Neural cell (in vitro differentiated cells): ENCODE measurements around the gene FNDC3B. TPM values are rescaled to one million over a fixed set of nuclear protein-coding genes. Genes with fewer than 3 reads are reported as not detected.
A peak's percentile ranks its signal among the peaks of the same experiment; 100 is the strongest.

ENCODE experiments used
- H2AFZ ChIP-seq: fragments of 200-600, 300-800 bp; sonication (generic), shearing (Covaris generic); 2 replicates; pipeline ENCODE4 v1.6.0; 2014; ENCODE audit warnings: low read depth, mild to moderate bottlenecking, antibody characterized with exemption, low read length, moderate library complexity
- H3F3A ChIP-seq: fragments of 200-600 bp; shearing (Covaris generic); 2 replicates; pipeline ENCODE4 v1.6.1; 2016; ENCODE audit warnings: mild to moderate bottlenecking, moderate library complexity, mixed read lengths, antibody characterized with exemption, low read length; ENCODE audit not compliant: insufficient read depth, poor library complexity, severe bottlenecking
- H3K27ac ChIP-seq: fragments of 200-600, 300-800 bp; sonication (generic), shearing (Covaris generic); 2 replicates; pipeline ENCODE4 v1.5.1; 2014; ENCODE audit warnings: mild to moderate bottlenecking, low read length, moderate library complexity
- H3K27me3 ChIP-seq: fragments of 300-800, 200-600 bp; sonication (generic), shearing (Covaris generic); 2 replicates; pipeline ENCODE4 v1.6.0; 2014; ENCODE audit warnings: mild to moderate bottlenecking, low read depth, low read length, moderate library complexity; ENCODE audit not compliant: insufficient read depth
- H3K36me3 ChIP-seq: fragments of 300-800, 200-600 bp; sonication (generic), shearing (Covaris generic); 2 replicates; pipeline ENCODE4 v1.5.1; 2014; ENCODE audit warnings: mild to moderate bottlenecking, antibody characterized with exemption, low read length, moderate library complexity; ENCODE audit not compliant: insufficient read depth
- H3K4me2 ChIP-seq: fragments of 300-800, 200-600 bp; sonication (generic), shearing (Covaris generic); 2 replicates; pipeline ENCODE4 v1.6.0; 2014; ENCODE audit warnings: mild to moderate bottlenecking, low read length
- H3K4me3 ChIP-seq: fragments of 300-800, 200-600 bp; sonication (generic), shearing (Covaris generic); 2 replicates; pipeline ENCODE4 v1.5.1; 2014; ENCODE audit warnings: mild to moderate bottlenecking, low read length, moderate library complexity
- H3K79me2 ChIP-seq: fragments of 200-600 bp; shearing (Covaris generic); replicated peaks from 2 replicates; pipeline ENCODE4 v1.6.0; 2014; ENCODE audit warnings: mild to moderate bottlenecking, low read length, moderate library complexity; ENCODE audit not compliant: insufficient read depth
- H3K9ac ChIP-seq: fragments of 300-800, 200-600 bp; sonication (generic), shearing (Covaris generic); 2 replicates; pipeline ENCODE4 v1.6.1; 2016; ENCODE audit warnings: mild to moderate bottlenecking, low read length, mixed read lengths
- H3K9me2 ChIP-seq: fragments of 200-600 bp; shearing (Covaris generic); 2 replicates; pipeline ENCODE4 v1.6.1; 2016; ENCODE audit warnings: mild to moderate bottlenecking, low read length, mixed read lengths; ENCODE audit not compliant: insufficient read depth
- H3K9me3 ChIP-seq: fragments of 200-600, 300-800 bp; sonication (generic), shearing (Covaris generic); 2 replicates; pipeline ENCODE4 v1.6.1; 2016; ENCODE audit warnings: mild to moderate bottlenecking, mixed run types, low read length, moderate library complexity, mixed read lengths
- H4K20me1 ChIP-seq: fragments of 200-600 bp; shearing (Covaris generic); 2 replicates; pipeline ENCODE4 v1.6.1; 2016; ENCODE audit warnings: mild to moderate bottlenecking, mixed run types; ENCODE audit not compliant: insufficient read depth
- CTCF ChIP-seq: fragments of 450-650 bp; IDR thresholded peaks from 2 replicates; pipeline ENCODE4 v1.5.1; 2014; ENCODE audit warnings: antibody characterized with exemption, mild to moderate bottlenecking, moderate library complexity; ENCODE audit not compliant: poor library complexity, severe bottlenecking
- EP300 ChIP-seq: fragments of 450-650 bp; conservative IDR thresholded peaks from 2 replicates; pipeline ENCODE4 v1.6.1; 2014; ENCODE audit warnings: antibody characterized with exemption, mild to moderate bottlenecking, moderate library complexity; ENCODE audit not compliant: poor library complexity, severe bottlenecking
- EZH2 ChIP-seq: fragments of 200-600, 300-800 bp; shearing (Covaris generic), sonication (generic); IDR thresholded peaks from 2 replicates; pipeline ENCODE4 v1.6.1; 2014; ENCODE audit warnings: antibody characterized with exemption, low read length, borderline replicate concordance, mild to moderate bottlenecking; ENCODE audit not compliant: insufficient read depth, poor library complexity, severe bottlenecking
- MXI1 ChIP-seq: fragments of 450-650 bp; conservative IDR thresholded peaks from 2 replicates; pipeline ENCODE4 v1.6.1; 2014; ENCODE audit warnings: antibody characterized with exemption, mild to moderate bottlenecking; ENCODE audit not compliant: poor library complexity, severe bottlenecking
- POLR2AphosphoS5 ChIP-seq: IDR thresholded peaks from 2 replicates; pipeline ENCODE4 v1.6.1; 2012
- RAD21 ChIP-seq: fragments of 450-650 bp; conservative IDR thresholded peaks from 2 replicates; pipeline ENCODE4 v1.6.1; 2014; ENCODE audit warnings: antibody characterized with exemption, mild to moderate bottlenecking, moderate library complexity
- REST ChIP-seq: IDR thresholded peaks from 2 replicates; pipeline ENCODE4 v1.6.1; 2012; ENCODE audit warnings: borderline replicate concordance
- SMC3 ChIP-seq: fragments of 450-650 bp; conservative IDR thresholded peaks from 2 replicates; pipeline ENCODE4 v1.6.1; 2014; ENCODE audit warnings: antibody characterized with exemption, mild to moderate bottlenecking, moderate library complexity; ENCODE audit not compliant: poor library complexity
- TAF1 ChIP-seq: IDR thresholded peaks from 2 replicates; pipeline ENCODE4 v1.6.1; 2012; ENCODE audit warnings: low read depth
- polyA plus RNA-seq: library from polyadenylated mRNA; depleted of rRNA; stranded (reverse); fragments of >200 nt; gene quantifications from 2 replicates; pipeline ENCODE4 v1.2.3, GENCODE V29; 2014

Gene FNDC3B
- polyA plus RNA-seq, 1 donor from 2014 or later, result 4.9 TPM

GRCh38 chr3:172193436-172193835 is 154.1 kb downstream of the FNDC3B start:
- H3K9ac ChIP-seq, result no peak overlapping the region
- peaks cover 3% of the 10 kb centered on the region for H3F3A ChIP-seq
- H2AFZ ChIP-seq, result no peak overlapping the region
- no peaks in the 10 kb centered on the region for H3K9me2 ChIP-seq
- H3K79me2 ChIP-seq, result peaks cover 12% of the 10 kb centered on the region
- no peaks in the 10 kb centered on the region for H3K27me3 ChIP-seq
- H3K9me3 ChIP-seq, result no peaks in the 10 kb centered on the region
- no peak overlapping the region for H3K27ac ChIP-seq
- no peaks in the 10 kb centered on the region for H4K20me1 ChIP-seq
- H3K4me2 ChIP-seq, result no peak overlapping the region
- no peak overlapping the region for H3K4me3 ChIP-seq
- TF ChIP-seq RAD21 (no peak), REST (no peak), SMC3 (no peak), EZH2 (no peak), MXI1 (no peak), POLR2AphosphoS5 (no peak), EP300 (no peak), CTCF (no peak), TAF1 (no peak)
- H3K36me3 ChIP-seq, result no peaks in the 10 kb centered on the region

- H3K9me2 ChIP-seq, result no peaks in the 10 kb centered on the region
- no peak for TF ChIP-seq EZH2
- peak; percentile 64 for TF ChIP-seq EP300
- no peak for TF ChIP-seq POLR2AphosphoS5
- TF ChIP-seq CTCF, result no peak
- peak; percentile 35 for TF ChIP-seq MXI1
- TF ChIP-seq TAF1, result no peak
- TF ChIP-seq SMC3, result no peak
- no peak for TF ChIP-seq RAD21
- no peak for TF ChIP-seq REST
- H3K79me2 ChIP-seq, result peaks cover 12% of the 10 kb centered on the region
- H3F3A ChIP-seq, result peaks cover 3% of the 10 kb centered on the region
- H3K36me3 ChIP-seq, result no peaks in the 10 kb centered on the region
- H3K27ac ChIP-seq, result peak overlapping the region; percentile 11
- H3K4me2 ChIP-seq, result peak overlapping the region; percentile 8
- no peak overlapping the region for H3K9ac ChIP-seq
- no peak overlapping the region for H2AFZ ChIP-seq
- no peaks in the 10 kb centered on the region for H4K20me1 ChIP-seq
- no peaks in the 10 kb centered on the region for H3K27me3 ChIP-seq
- H3K4me3 ChIP-seq, result peak overlapping the region; percentile 24
- H3K9me3 ChIP-seq, result no peaks in the 10 kb centered on the region
These were observed 155.5 kb downstream of the FNDC3B start for GRCh38 chr3:172194702-172195406.
